Measurements from ENCODE around the gene PAK5. TPM values are rescaled to one million over a fixed set of nuclear protein-coding genes. Genes with fewer than 3 reads are reported as not detected.

Gene PAK5
- total RNA-seq, 1 donor from 2014 or later, result not detected

DNA sequence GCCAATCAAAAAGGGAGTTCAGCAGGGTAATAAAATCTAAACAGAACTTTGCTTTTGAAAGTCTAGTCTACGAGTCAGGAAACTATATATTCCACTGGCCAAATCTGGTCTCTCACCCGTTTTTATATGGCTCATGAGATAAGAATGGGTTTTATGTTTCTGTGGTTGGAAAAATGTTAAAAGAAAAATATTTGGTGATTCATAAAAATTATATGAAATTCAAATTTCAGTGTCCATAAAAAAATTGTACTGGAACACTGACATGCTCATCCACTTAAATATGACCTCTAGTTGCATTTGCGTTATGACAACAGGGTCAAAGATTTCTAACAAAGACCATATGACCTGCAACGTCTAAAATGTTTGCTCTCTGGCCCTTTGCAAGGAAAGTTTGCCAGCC lies 346.8 kb downstream of the PAK5 start:
- Histone ChIP-seq H3K27ac (replicated peaks) (no peak overlapping the region), H3K27me3 (ENCODE audit: low read depth) (no peaks in the 10 kb centered on the region), H3K9me3 (replicated peaks) (no peaks in the 10 kb centered on the region), H3K4me1 (no peaks in the 10 kb centered on the region), H3K36me3 (no peaks in the 10 kb centered on the region), H3K4me3 (no peak overlapping the region)
- intact Hi-C loops (cut with micrococcal nuclease), result no loop called here
- TF ChIP-seq, protein P1, sequence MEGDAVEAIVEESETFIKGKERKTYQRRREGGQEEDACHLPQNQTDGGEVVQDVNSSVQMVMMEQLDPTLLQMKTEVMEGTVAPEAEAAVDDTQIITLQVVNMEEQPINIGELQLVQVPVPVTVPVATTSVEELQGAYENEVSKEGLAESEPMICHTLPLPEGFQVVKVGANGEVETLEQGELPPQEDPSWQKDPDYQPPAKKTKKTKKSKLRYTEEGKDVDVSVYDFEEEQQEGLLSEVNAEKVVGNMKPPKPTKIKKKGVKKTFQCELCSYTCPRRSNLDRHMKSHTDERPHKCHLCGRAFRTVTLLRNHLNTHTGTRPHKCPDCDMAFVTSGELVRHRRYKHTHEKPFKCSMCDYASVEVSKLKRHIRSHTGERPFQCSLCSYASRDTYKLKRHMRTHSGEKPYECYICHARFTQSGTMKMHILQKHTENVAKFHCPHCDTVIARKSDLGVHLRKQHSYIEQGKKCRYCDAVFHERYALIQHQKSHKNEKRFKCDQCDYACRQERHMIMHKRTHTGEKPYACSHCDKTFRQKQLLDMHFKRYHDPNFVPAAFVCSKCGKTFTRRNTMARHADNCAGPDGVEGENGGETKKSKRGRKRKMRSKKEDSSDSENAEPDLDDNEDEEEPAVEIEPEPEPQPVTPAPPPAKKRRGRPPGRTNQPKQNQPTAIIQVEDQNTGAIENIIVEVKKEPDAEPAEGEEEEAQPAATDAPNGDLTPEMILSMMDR (IDR thresholded peaks at IDR 0.05; ENCODE audit: borderline replicate concordance), result no peak
- no peak for DNase-seq

DNA sequence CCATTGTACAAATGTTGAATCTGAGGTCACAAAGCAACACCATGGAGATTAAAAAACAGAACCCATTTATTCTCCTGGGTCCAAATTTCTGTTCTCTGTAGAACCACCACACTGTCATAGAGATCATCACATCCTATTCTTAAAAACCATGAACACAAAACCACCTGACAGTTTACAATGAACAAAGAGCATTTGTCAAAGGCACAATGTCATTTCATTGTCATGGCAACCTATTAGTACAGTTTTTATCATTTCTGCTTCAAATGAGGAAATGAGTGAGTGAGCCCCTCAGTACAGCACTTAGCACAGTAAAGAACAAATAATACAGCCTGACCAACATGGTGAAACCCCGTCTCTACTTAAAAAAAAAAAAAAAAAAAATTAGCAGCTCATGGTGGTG lies 347.6 kb downstream of the PAK5 start:
- Histone ChIP-seq H3K9me3 (replicated peaks) (no peaks in the 10 kb centered on the region), H3K36me3 (no peaks in the 10 kb centered on the region), H3K27me3 (ENCODE audit: low read depth) (no peaks in the 10 kb centered on the region), H3K27ac (replicated peaks) (no peak overlapping the region), H3K4me1 (no peaks in the 10 kb centered on the region), H3K4me3 (no peak overlapping the region)
- TF ChIP-seq, protein P1 (IDR thresholded peaks at IDR 0.05; ENCODE audit: borderline replicate concordance), result no peak
- intact Hi-C loops (cut with micrococcal nuclease), result no loop called here
- no peak for DNase-seq

DNA sequence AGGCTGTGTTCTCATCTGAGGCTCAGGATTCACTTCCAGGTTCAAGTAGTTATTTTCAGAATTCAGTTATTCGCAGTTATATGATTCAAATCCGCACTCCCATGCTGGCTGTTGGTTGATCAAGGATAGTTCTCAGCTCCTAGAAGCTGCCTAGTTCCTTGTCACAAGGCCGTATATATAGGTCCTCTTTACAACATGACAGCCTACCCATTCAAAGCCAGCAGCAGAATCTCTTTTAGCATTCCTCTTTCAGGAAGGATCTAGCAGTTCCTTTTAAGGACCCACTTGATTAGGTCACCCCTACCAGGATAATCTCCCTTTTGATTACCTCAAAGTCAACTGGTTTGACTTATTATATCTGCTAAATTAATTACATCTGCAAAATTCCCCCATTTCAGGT lies 348.2 kb downstream of the PAK5 start:
- Histone ChIP-seq H3K4me1 (no peaks in the 10 kb centered on the region), H3K36me3 (no peaks in the 10 kb centered on the region), H3K4me3 (no peak overlapping the region), H3K27ac (replicated peaks) (no peak overlapping the region), H3K27me3 (ENCODE audit: low read depth) (no peaks in the 10 kb centered on the region), H3K9me3 (replicated peaks) (no peaks in the 10 kb centered on the region)
- no peak for DNase-seq
- intact Hi-C loops (cut with micrococcal nuclease), result no loop called here
- TF ChIP-seq, protein P1 (IDR thresholded peaks at IDR 0.05; ENCODE audit: borderline replicate concordance), result no peak

DNA sequence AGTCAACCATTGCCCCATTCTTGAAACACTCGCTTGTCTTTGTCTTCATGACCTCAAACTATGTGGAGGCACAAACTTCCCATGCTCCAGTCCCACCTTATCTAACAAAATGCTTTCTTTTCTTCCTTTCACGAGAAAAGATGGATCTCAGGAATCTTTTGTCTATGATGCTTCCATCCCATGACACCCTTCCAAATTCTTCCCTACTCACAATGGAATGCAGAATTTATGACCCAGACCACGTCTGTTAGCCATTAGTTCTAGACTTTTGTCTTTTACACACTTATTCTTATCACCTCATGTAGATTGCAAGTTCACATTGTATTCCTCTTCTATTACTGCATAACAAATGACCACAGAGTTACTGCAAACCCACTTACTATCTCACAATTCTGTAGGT lies 348.7 kb downstream of the PAK5 start:
- H3K4me1 ChIP-seq, result no peaks in the 10 kb centered on the region
- H3K4me3 ChIP-seq, result no peak overlapping the region
- no peak for DNase-seq
- H3K27me3 ChIP-seq (ENCODE audit: low read depth), result no peaks in the 10 kb centered on the region
- intact Hi-C loops (cut with micrococcal nuclease), result no loop called here
- TF ChIP-seq, protein P1 (IDR thresholded peaks at IDR 0.05; ENCODE audit: borderline replicate concordance), result no peak
- no peaks in the 10 kb centered on the region for H3K9me3 ChIP-seq (replicated peaks)
- H3K27ac ChIP-seq (replicated peaks), result no peak overlapping the region
- H3K36me3 ChIP-seq, result no peaks in the 10 kb centered on the region

DNA sequence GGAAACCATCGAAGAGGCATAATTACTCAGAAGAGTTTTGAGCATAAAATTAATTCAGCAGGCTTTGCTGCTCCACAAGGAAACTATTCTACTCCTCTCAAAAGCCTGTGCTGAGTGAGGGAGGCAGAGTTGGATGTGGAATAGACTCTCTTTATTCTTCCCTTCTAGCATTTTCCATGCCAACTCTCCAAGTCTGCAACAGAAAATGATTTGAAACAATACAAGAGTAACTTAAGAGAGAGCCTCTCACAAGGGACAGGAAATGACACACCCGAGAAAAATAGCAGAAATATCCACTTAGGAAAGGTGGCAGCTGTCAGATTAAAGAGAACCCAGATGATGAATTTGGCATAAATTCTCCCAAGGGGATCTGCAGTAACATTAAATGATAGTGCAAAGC lies 350.8 kb downstream of the PAK5 start:
- no peak overlapping the region for H3K27ac ChIP-seq (replicated peaks)
- H3K27me3 ChIP-seq (ENCODE audit: low read depth), result no peaks in the 10 kb centered on the region

More for the DNA sequence above, 350.8 kb downstream of the PAK5 start:
- Histone ChIP-seq H3K9me3 (replicated peaks) (no peaks in the 10 kb centered on the region), H3K4me3 (no peak overlapping the region), H3K4me1 (no peaks in the 10 kb centered on the region), H3K36me3 (no peaks in the 10 kb centered on the region)
- TF ChIP-seq, protein P1 (IDR thresholded peaks at IDR 0.05; ENCODE audit: borderline replicate concordance), result no peak
- intact Hi-C loops (cut with micrococcal nuclease), result no loop called here
- no peak for DNase-seq

Other genes starting within 250 kb of the PAK5 start
- 1.3 TPM for gene ANKEF1, start 195.9 kb upstream of the PAK5 start, total RNA-seq